ENCODE data around the gene SCN5A. TPM values are rescaled to one million over a fixed set of nuclear protein-coding genes. Genes with fewer than 3 reads are reported as not detected.

The SCN5A gene
- total RNA-seq, 1 donor from 2014 or later: 3.9 TPM

- H3F3A ChIP-seq (ENCODE audit: low read depth): no peaks in the 10 kb centered on the region
- no peaks in the 10 kb centered on the region for H3K4me1 Mint-ChIP-seq
- H3K27me3 ChIP-seq: no peaks in the 10 kb centered on the region
- H3K36me3 ChIP-seq: no peaks in the 10 kb centered on the region
- no peak overlapping the region for H2AFZ ChIP-seq (replicated peaks)
- H3K27ac ChIP-seq: no peak overlapping the region
- H3K9me3 Mint-ChIP-seq: peaks cover 5% of the 10 kb centered on the region
- no peak overlapping the region for H3K4me2 ChIP-seq
- H3K4me1 ChIP-seq: no peaks in the 10 kb centered on the region
- no peak overlapping the region for H3K9ac ChIP-seq
- H3K4me3 ChIP-seq: no peak overlapping the region
- peaks cover 12% of the 10 kb centered on the region for H3K27me3 Mint-ChIP-seq (ENCODE audit: insufficient read depth, low read depth)
- H3K9me3 ChIP-seq (ENCODE audit: low read depth): no peaks in the 10 kb centered on the region
- no peak for DNase-seq (ENCODE audit: low spot score)
- TF ChIP-seq EZH2phosphoT487 (IDR thresholded peaks at IDR 0.05): no peak
- no peak for TF ChIP-seq EZH2 (IDR thresholded peaks at IDR 0.05)
- TF ChIP-seq, protein P1, sequence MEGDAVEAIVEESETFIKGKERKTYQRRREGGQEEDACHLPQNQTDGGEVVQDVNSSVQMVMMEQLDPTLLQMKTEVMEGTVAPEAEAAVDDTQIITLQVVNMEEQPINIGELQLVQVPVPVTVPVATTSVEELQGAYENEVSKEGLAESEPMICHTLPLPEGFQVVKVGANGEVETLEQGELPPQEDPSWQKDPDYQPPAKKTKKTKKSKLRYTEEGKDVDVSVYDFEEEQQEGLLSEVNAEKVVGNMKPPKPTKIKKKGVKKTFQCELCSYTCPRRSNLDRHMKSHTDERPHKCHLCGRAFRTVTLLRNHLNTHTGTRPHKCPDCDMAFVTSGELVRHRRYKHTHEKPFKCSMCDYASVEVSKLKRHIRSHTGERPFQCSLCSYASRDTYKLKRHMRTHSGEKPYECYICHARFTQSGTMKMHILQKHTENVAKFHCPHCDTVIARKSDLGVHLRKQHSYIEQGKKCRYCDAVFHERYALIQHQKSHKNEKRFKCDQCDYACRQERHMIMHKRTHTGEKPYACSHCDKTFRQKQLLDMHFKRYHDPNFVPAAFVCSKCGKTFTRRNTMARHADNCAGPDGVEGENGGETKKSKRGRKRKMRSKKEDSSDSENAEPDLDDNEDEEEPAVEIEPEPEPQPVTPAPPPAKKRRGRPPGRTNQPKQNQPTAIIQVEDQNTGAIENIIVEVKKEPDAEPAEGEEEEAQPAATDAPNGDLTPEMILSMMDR (IDR thresholded peaks at IDR 0.05): no peak
- no peaks in the 10 kb centered on the region for H3K36me3 Mint-ChIP-seq
- H3K79me2 ChIP-seq (ENCODE audit: low read depth): no peaks in the 10 kb centered on the region
- no peak overlapping the region for H3K27ac Mint-ChIP-seq
- H4K20me1 ChIP-seq (ENCODE audit: low read depth): no peaks in the 10 kb centered on the region
- no peak overlapping the region for H3K4me3 Mint-ChIP-seq
Observed at GRCh38 chr3:38555149-38555840, 94.2 kb downstream of the SCN5A start.

DNA sequence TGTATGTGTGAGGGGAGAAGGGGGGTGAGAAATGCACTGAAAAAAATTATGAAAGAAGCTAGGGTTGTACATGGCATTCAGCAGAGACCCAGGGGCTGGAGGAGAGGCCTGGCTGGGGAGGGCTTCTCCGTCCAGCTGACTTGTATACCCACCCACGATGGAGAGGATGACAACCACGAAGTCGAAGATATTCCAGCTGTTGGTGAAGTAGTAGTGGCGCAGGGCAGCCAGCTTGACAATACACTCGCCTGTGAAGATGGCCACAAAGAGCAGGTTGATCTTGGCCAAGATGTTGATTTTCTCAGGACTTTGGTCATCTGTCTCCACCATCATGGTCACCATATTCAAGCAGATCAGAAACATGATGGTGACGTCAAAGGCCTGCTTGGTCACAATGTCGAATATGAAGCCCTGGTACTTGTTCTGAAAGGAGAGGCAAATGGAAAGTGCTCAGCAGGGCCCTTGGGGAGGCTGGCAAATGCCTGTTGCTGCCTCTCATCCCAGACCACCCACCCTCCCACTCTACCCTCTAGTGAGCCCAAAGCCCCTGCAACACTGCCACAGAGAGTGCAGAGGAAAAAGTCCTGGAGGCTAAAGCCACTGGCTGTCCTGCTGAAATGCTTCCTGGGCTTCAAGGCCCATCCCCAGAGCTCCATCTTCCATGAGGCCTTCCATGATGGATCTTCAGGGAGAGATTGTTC, 95.2 kb downstream of the SCN5A start:
- H2AFZ ChIP-seq (replicated peaks): no peak overlapping the region
- H3K27ac ChIP-seq: no peak overlapping the region
- H3K27me3 ChIP-seq: no peaks in the 10 kb centered on the region
- no peak overlapping the region for H3K4me2 ChIP-seq
- no peak for TF ChIP-seq EZH2phosphoT487 (IDR thresholded peaks at IDR 0.05)
- TF ChIP-seq, protein P1 (IDR thresholded peaks at IDR 0.05): no peak
- no peak for DNase-seq (ENCODE audit: low spot score)
- H4K20me1 ChIP-seq (ENCODE audit: low read depth): no peaks in the 10 kb centered on the region
- Mint-ChIP-seq H3K9me3 (peaks cover 8% of the 10 kb centered on the region), H3K27ac (no peak overlapping the region), H3K36me3 (peaks cover 2% of the 10 kb centered on the region), H3K27me3 (ENCODE audit: insufficient read depth, low read depth) (peaks cover 12% of the 10 kb centered on the region), H3K4me1 (no peaks in the 10 kb centered on the region), H3K4me3 (no peak overlapping the region)
- no peak overlapping the region for H3K9ac ChIP-seq
- H3K4me1 ChIP-seq: no peaks in the 10 kb centered on the region
- no peaks in the 10 kb centered on the region for H3K9me3 ChIP-seq (ENCODE audit: low read depth)
- no peaks in the 10 kb centered on the region for H3F3A ChIP-seq (ENCODE audit: low read depth)
- H3K79me2 ChIP-seq (ENCODE audit: low read depth): no peaks in the 10 kb centered on the region
- H3K4me3 ChIP-seq: no peak overlapping the region
- no peaks in the 10 kb centered on the region for H3K36me3 ChIP-seq

- H3K4me3 Mint-ChIP-seq: no peak overlapping the region
- DNase-seq (ENCODE audit: low spot score): no peak
- no peak overlapping the region for H3K4me2 ChIP-seq
- H2AFZ ChIP-seq (replicated peaks): no peak overlapping the region
- H3K27me3 ChIP-seq: no peaks in the 10 kb centered on the region
- H3K27ac ChIP-seq: no peak overlapping the region
- H3F3A ChIP-seq (ENCODE audit: low read depth): no peaks in the 10 kb centered on the region
- no peaks in the 10 kb centered on the region for H3K36me3 ChIP-seq
- H3K4me1 ChIP-seq: no peaks in the 10 kb centered on the region
- no peak overlapping the region for H3K9ac ChIP-seq
- H4K20me1 ChIP-seq (ENCODE audit: low read depth): no peaks in the 10 kb centered on the region
- H3K36me3 Mint-ChIP-seq: peaks cover 2% of the 10 kb centered on the region
- no peak overlapping the region for H3K27ac Mint-ChIP-seq
- H3K27me3 Mint-ChIP-seq (ENCODE audit: insufficient read depth, low read depth): peaks cover 12% of the 10 kb centered on the region
- H3K4me3 ChIP-seq: no peak overlapping the region
- H3K79me2 ChIP-seq (ENCODE audit: low read depth): no peaks in the 10 kb centered on the region
- H3K9me3 ChIP-seq (ENCODE audit: low read depth): no peaks in the 10 kb centered on the region
- peaks cover 8% of the 10 kb centered on the region for H3K9me3 Mint-ChIP-seq
- TF ChIP-seq EZH2 (IDR thresholded peaks at IDR 0.05) (no peak), EZH2phosphoT487 (IDR thresholded peaks at IDR 0.05) (no peak)
- TF ChIP-seq, protein P1 (IDR thresholded peaks at IDR 0.05): no peak
- no peaks in the 10 kb centered on the region for H3K4me1 Mint-ChIP-seq
Observed at GRCh38 chr3:38553071-38553470, 96.4 kb downstream of the SCN5A start.
